Left forelimb (tissue), 1 donor: Measurements from ENCODE around the gene EYA2.

ENCODE experiments used
- DNase-seq: peaks from one replicate; pipeline ENCODE4 v3.0.0-alpha.2; 2018; ENCODE audit warnings: low spot score

EYA2 gene

GRCh38 chr20:47007826-47008655 lies 113.4 kb downstream of the EYA2 start:
- no peak for DNase-seq

DNA sequence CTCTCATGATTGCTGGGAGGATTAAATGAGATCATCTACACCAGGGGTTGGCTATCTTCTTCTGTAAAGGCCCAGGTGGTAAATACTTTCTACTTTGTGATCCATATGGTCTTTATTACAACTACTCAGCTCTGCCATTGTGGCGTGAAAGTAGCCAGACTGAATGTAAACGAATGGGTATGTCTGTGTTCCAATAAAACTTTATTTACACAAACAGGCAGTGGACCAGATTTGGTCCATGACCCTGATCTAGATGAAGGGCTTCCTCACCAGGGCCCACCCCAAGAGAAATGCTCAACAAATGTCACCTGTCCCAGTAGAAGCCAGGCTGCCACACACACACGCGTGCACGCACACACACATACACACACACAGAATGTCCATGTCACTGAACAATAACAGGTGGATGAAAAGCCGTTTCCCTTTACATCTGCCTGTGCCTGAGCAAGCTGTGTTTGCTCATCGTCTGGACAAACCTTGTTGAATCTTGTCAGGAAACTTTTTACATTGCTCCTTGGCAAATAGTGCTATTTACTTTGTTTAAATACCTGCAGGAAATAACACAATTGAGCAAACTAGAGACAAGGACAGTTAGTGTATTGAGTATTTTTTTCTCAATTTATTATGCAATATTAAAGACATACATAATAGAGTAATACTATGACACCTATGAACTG lies 114.3 kb downstream of the EYA2 start:
- DNase-seq: no peak

DNA sequence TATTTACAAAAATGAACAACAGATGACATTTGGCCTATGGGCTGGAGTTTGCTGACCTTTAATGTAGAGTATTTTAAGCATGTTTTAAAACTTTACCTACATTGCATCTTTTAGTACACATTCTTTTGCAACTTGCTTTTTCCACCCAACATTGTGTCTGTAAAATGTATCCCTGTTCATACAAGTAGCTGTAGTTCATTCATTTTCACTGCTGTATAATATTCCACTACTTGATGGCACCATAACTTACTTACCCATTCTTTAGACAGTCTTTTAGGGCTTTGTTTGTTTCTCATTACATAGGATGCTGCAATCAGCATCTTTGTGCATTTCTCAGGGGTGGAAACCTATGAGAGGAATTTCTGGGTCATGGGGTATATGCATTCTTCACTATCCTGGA lies 115.1 kb downstream of the EYA2 start:
- no peak for DNase-seq

- no peak for DNase-seq
Observed at GRCh38 chr20:47011984-47012383, 117.3 kb downstream of the EYA2 start.

DNA sequence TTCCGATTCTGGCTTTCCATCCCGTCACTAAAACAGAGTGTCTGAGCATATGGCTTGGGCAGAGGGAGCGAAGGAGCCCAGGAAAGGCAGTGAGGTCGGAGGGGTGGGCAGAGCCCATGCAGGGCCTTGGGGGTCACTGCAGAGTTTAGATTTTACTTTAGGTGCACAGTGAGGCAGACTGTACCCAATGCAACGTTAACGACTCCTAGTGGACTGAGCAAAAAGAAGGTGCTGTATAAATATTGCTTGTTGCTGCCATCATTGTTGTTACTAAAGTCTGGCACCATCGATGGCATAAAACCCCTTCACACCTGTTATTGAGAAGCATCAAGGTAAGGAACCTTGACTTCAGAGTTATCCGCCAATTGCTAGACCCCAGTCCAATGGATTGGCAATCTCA lies 119.0 kb downstream of the EYA2 start:
- no peak for DNase-seq

GRCh38 chr20:47016068-47016664 lies 121.5 kb downstream of the EYA2 start:
- DNase-seq: no peak

GRCh38 chr20:47018381-47018780 lies 123.7 kb downstream of the EYA2 start:
- DNase-seq: no peak

DNA sequence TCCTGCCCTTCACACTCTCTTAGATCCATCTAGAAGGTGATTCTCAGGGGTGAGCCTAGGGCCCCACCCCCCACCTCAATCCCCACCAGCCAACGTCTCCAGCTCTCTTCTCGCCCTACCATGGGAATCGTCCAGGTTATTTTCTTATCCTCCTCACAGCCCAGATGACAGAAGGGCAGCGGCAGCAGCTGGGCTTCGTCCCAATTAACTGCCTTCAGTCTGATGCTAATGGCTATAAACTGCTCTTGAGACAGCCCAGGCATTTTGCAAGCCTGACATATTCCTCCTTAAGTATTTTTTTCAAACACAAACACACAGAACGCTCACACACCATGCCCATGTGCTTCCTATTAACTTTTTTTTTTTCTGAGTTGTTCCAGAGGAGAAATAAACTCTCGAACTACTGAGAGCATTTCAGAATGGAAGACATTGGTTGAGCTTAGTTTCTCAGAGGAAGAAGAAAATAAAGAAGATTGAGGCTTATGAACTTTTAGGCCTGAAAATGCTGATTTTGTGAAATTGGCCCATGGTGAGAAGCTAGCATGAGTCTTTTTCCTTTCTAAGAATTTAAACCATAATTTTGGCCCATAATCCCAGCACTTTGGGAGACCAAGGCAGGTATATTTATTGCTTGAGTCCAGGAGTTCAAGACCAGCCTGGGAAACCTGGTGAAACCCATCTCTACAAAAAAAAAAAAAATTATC lies 124.6 kb downstream of the EYA2 start:
- DNase-seq: no peak

GRCh38 chr20:47020231-47020630 lies 125.6 kb downstream of the EYA2 start:
- DNase-seq: no peak

GRCh38 chr20:47021850-47022249 lies 127.2 kb downstream of the EYA2 start:
- no peak for DNase-seq

- no peak for DNase-seq
Observed at GRCh38 chr20:47024461-47024937, 129.9 kb downstream of the EYA2 start.

- no peak for DNase-seq
Observed at GRCh38 chr20:47027042-47027441, 132.4 kb downstream of the EYA2 start.

DNA sequence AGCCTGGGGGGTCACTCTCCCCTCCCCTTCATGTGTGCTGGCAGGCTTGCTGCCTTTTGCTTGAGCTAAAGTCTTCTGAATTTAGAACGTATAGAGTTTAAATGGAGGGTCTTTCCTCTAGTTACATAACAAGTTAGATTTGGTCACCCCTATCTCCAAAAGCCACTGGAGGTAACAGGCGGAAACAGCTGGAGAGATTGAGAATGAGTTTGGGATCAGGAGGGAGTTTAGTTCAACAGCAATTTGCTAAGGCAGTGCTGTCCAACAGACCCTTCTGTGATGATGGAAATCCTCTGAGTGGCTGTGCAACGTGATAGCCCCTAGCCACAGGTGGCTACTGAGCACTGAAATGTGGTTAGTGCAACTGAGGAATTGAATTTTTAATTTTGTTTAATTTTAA lies 132.8 kb downstream of the EYA2 start:
- DNase-seq: no peak

DNA sequence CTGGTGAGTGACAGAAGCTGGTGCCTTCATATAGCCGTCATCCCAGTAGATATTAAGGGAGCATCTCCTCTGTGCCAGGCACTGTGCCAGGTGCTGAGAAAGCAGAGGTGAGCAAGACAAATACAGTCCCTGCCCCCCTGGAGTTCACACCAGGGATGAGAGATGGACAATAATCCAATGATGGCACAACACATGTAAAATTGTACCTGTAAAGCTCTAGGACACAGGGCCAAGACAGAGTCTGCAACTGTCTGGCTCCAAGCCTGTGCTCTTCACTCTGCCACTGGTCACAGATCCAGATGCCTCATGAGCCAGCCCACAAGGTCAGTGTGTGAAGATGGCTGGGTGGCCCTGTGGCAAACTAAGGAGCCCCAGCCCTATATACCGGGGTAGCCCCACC lies 133.8 kb downstream of the EYA2 start:
- DNase-seq: no peak

DNA sequence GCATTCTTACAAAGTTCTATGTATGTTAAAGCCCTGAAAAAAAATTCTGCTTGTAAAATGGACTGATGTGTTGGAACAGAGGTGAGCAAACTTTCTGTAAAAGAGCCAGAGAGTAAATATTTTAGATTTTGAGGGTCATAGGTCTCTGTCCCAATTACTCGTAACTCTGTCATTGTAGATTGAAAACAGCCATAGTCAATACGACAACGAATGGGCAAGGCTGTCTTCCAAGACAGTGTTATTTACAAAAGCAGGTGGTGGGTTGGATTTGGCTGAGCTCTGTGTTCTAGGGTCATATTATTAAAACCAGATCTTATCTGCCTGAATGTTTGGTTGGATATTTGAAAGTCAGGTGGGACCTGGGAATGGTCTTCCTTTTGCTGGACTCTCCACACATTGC lies 135.2 kb downstream of the EYA2 start:
- DNase-seq: no peak

DNA sequence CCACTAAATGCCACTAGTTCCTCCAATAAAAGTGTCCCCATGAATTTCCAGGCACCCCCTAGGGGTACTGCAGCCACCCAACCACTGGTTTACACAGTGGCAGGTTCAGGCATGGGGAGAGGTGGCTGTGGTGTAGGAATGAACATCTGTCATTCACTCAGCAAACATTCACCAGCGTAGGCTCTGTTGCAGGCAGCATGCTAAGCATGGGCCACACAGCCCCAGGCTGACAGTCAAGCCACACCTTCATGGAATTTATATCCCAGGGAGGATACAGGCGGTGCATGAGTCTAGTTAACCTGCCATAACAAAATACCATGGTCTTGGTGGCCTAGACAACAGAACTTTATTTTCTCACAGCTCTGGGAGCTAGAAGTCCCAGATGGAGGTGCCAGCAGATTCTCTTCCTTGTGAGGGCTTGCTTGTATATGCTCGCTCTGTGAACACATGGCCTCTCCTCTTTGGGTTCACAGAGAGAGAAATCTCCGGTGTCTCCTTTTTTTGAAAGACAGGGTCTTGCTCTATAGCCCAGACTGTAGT lies 135.7 kb downstream of the EYA2 start:
- no peak for DNase-seq

- DNase-seq: no peak
Observed at GRCh38 chr20:47031004-47031403, 136.4 kb downstream of the EYA2 start.

DNA sequence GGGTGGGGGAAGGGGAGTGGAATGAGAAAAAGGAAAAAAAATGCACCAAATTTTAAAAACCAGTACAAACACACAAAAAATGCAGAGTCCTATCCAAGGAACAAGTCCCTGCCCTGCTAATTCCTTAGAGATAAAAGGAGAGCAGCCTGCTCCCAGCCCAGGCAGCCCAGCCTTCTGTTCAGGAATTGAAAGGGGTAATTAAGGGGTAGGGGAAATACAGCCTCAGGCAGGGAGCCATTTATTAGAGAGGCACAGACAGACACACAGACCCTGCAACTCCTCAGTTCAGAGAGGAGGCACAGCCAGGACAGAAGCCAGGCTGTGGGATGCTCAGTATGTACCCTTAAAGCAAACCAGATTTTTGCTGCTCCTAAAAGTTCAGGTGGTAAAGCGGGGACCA lies 137.2 kb downstream of the EYA2 start:
- DNase-seq: no peak

- DNase-seq: no peak
Observed at GRCh38 chr20:47032933-47033578, 138.4 kb downstream of the EYA2 start.

DNA sequence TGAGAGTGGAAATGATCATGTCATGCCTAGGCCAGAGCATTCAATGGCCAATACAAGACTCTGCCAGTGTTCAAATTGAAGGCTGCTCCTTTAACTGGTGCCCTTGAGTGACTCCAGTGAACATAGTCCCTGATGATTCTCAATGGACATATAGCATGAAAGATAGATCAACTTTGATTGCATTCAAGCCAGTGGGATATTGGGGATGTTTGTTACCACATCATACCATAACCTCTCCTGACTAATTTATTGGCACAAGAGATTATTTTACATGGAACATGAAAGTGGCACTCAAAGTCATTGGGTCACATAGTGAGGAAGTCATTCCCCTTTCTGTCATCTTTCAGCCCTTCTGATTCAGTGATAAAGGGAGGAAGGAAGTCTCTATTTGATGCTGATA lies 139.0 kb downstream of the EYA2 start:
- DNase-seq: no peak

DNA sequence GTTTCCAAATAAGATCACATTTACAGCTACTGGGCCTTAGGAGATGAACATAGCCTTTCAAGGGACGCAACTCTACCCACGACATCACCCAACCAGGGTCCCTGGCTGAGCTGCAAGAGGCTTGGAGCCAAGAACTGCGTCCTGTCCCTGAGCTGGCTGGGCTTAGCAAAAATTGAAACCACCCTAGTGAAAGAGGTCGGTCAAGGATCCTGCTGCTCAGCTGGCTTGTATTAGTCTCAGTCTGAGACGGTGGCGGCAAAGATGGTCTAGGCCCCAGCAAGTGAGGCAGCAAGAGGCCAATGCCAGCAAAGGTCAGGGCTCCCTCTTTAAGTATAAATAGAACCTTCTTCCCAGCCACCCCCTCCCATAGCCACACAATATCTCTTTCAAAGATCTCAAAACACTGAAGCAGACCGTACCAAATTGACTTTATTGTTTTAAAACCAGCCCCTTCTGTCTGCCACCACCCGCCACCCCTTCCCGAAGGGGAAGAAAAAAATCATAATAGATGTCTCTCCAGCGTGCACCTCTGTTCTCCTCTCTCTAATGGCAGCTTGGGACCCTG lies 140.5 kb downstream of the EYA2 start:
- no peak for DNase-seq
